Measurements from ENCODE around the gene SMYD3.

SMYD3 gene

GRCh38 chr1:246280551-246280950 is 226.5 kb downstream of the SMYD3 start:
- no peak for DNase-seq (ENCODE audit: low read depth in 2 of 3, low spot score in 2 of 3)

GRCh38 chr1:246279402-246279801 is 227.7 kb downstream of the SMYD3 start:
- no peak for DNase-seq (ENCODE audit: low read depth in 2 of 3, low spot score in 2 of 3)

- DNase-seq (ENCODE audit: low read depth in 2 of 3, low spot score in 2 of 3), result no peak
These were observed 228.7 kb downstream of the SMYD3 start for GRCh38 chr1:246278371-246278770.

- DNase-seq (ENCODE audit: low read depth in 2 of 3, low spot score in 2 of 3), result no peak
These were observed 232.0 kb downstream of the SMYD3 start for GRCh38 chr1:246275036-246275435.

- DNase-seq (ENCODE audit: low read depth in 2 of 3, low spot score in 2 of 3), result no peak
These were observed 232.9 kb downstream of the SMYD3 start for GRCh38 chr1:246274186-246274585.

- no peak for DNase-seq (ENCODE audit: low read depth in 2 of 3, low spot score in 2 of 3)
These were observed 235.6 kb downstream of the SMYD3 start for GRCh38 chr1:246271516-246271915.

- DNase-seq (ENCODE audit: low read depth in 2 of 3, low spot score in 2 of 3), result no peak
These were observed 236.8 kb downstream of the SMYD3 start for GRCh38 chr1:246270236-246270635.

- DNase-seq (ENCODE audit: low read depth in 2 of 3, low spot score in 2 of 3), result no peak
These were observed 237.6 kb downstream of the SMYD3 start for GRCh38 chr1:246269466-246269865.

GRCh38 chr1:246267896-246268295 is 239.2 kb downstream of the SMYD3 start:
- no peak for DNase-seq (ENCODE audit: low read depth in 2 of 3, low spot score in 2 of 3)

GRCh38 chr1:246267426-246267825 is 239.7 kb downstream of the SMYD3 start:
- no peak for DNase-seq (ENCODE audit: low read depth in 2 of 3, low spot score in 2 of 3)

- DNase-seq (ENCODE audit: low read depth in 2 of 3, low spot score in 2 of 3), result no peak
These were observed 241.6 kb downstream of the SMYD3 start for GRCh38 chr1:246265481-246265880.

GRCh38 chr1:246262281-246262680 is 244.8 kb downstream of the SMYD3 start:
- no peak for DNase-seq (ENCODE audit: low read depth in 2 of 3, low spot score in 2 of 3)

- DNase-seq (ENCODE audit: low read depth in 2 of 3, low spot score in 2 of 3), result no peak
These were observed 245.4 kb downstream of the SMYD3 start for GRCh38 chr1:246261639-246262038.

GRCh38 chr1:246258250-246258649 is 248.8 kb downstream of the SMYD3 start:
- no peak for DNase-seq (ENCODE audit: low read depth in 2 of 3, low spot score in 2 of 3)

- no peak for DNase-seq (ENCODE audit: low read depth in 2 of 3, low spot score in 2 of 3)
These were observed 251.3 kb downstream of the SMYD3 start for GRCh38 chr1:246255773-246256172.

- no peak for DNase-seq (ENCODE audit: low read depth in 2 of 3, low spot score in 2 of 3)
These were observed 252.2 kb downstream of the SMYD3 start for GRCh38 chr1:246254854-246255253.

GRCh38 chr1:246246430-246246829 is 260.6 kb downstream of the SMYD3 start:
- no peak for DNase-seq (ENCODE audit: low read depth in 2 of 3, low spot score in 2 of 3)

- no peak for DNase-seq (ENCODE audit: low read depth in 2 of 3, low spot score in 2 of 3)
These were observed 261.5 kb downstream of the SMYD3 start for GRCh38 chr1:246245541-246245940.

GRCh38 chr1:246232126-246232525 is 275.0 kb downstream of the SMYD3 start:
- no peak for DNase-seq (ENCODE audit: low read depth in 2 of 3, low spot score in 2 of 3)

GRCh38 chr1:246226041-246226440 is 281.0 kb downstream of the SMYD3 start:
- no peak for DNase-seq (ENCODE audit: low read depth in 2 of 3, low spot score in 2 of 3)

- DNase-seq (ENCODE audit: low read depth in 2 of 3, low spot score in 2 of 3), result no peak
These were observed 285.4 kb downstream of the SMYD3 start for GRCh38 chr1:246221485-246222255.

GRCh38 chr1:246220495-246221065 is 286.5 kb downstream of the SMYD3 start:
- no peak for DNase-seq (ENCODE audit: low read depth in 2 of 3, low spot score in 2 of 3)

GRCh38 chr1:246219508-246220030 is 287.5 kb downstream of the SMYD3 start:
- no peak for DNase-seq (ENCODE audit: low read depth in 2 of 3, low spot score in 2 of 3)

All from activated CD8-positive, alpha-beta memory T cell treated with anti-CD3 and anti-CD28 coated beads for 48 hours (primary cell).